HG03045 (cell line): ENCODE results near the gene NPC2.
A peak's percentile ranks its signal among the peaks of the same experiment; 100 is the strongest.

Experiments
- ATAC-seq: cut with Tn5 transposase; IDR thresholded peaks from one replicate; pipeline ENCODE4 v1.9.1; 2021; ENCODE audit warnings: mild to moderate bottlenecking, moderate library complexity; ENCODE audit not compliant: unreplicated experiment

Gene NPC2

DNA sequence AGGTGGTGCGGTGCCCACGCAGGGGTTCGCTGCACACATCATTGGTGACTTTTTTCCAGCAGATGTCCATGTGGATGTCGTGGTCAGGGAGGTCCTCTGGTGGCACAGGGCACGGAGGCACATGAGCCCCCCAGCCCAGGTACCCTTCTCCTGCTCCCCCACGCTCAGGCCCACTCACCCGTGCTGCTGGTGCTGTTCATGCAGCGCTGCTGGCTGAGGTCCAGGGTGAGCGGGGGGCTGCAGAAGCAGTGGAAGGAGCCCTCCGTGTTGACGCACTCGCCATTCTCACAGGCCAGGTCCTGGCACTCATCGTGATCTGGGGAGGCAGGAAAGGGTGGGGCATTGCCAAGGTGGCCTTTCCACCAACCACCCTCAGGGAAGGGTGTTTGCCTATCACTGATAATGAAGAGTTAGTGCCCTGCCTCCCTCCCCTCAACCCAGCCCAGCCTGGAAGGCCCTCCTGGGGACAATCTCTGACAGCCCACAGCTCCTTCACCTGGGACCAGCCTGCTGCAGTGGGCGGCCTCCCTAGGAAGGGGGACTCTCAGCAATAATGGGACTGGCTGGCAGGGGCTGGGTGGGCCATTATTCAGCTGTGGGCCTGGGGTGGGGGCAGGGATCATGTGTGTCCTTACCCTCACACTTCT lies 10.3 kb upstream of the NPC2 start:
- no peak for ATAC-seq

DNA sequence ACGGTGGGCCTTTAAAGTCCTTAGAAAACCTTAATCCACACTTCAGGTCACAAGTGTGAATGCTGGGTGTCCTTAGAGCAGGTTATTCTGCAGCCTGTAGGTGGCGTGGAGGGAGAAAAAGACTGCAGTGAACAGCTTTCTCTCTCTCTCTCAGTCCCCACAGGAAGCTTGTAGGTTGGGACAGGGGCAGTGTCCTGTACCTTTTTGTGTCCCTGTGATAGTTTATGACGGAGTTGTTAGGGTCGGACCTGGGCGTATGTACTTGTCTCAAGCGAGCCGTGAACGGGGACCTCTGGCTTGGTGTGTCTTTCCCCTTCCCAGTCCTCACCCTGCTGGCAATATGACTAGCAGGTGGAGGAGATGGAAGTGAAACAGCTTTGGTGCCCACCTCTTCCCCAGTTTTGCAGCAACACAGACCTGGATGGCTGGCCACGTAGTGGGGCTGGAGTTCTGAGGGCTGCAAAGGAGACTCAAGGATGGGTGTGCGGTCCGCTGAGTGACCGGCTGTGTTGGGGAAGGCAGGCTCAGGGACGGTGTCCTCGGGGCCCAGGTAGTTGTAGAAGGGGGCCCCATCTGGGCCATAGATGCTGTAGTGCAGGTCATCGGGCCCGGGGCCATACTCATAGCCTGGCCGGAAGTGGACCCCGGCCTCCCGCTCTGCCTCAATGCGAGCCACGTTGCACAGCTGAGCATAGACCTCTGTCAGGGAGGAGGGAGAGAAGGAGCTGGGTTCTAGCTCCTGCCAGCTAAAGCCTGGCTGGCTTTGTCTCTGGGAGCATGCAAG lies 9.3 kb upstream of the NPC2 start:
- ATAC-seq: no peak

DNA sequence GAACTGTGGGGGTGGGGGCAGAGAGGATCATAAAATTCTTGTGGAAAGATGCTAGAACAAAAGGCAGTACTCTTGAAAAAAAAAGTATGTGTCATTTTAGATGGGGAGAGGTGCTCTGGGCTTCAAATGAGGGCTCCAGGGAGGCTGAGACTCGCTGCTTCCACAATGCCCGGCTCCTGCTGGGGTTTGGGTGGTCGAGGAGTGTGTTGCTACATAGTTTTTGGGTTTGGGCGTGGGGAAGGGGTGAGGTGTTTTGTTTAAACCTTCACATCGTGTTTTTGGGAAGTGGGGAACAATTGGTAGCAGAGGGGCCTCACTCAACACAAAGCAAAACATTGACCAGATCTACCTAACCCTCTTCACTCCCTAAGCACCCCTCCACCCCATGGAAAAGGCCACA lies 8.6 kb upstream of the NPC2 start:
- ATAC-seq: no peak

DNA sequence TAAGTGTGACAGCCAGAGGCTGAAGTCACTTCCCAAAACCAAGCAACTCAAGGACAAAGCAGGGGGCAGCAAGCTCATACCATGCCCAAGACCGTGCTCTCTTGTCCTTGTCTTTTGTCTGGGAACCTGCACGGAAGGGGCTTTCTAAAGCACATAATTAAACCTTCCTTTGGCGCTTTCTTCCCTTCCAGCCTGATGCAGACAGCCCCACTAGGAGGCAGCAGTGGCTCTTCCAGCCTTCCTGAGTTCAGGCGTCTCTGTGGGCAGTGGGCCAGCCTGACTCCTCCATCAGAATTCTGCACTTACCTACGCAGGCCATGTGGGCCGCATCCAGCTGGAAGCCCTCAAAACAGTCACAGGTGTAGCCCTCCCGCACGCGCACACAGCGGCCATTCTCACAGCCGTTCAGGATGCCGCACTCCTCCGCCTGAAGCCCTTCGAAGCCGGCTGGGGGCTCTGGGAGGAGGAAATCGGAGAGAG lies 8.1 kb upstream of the NPC2 start:
- no peak for ATAC-seq

DNA sequence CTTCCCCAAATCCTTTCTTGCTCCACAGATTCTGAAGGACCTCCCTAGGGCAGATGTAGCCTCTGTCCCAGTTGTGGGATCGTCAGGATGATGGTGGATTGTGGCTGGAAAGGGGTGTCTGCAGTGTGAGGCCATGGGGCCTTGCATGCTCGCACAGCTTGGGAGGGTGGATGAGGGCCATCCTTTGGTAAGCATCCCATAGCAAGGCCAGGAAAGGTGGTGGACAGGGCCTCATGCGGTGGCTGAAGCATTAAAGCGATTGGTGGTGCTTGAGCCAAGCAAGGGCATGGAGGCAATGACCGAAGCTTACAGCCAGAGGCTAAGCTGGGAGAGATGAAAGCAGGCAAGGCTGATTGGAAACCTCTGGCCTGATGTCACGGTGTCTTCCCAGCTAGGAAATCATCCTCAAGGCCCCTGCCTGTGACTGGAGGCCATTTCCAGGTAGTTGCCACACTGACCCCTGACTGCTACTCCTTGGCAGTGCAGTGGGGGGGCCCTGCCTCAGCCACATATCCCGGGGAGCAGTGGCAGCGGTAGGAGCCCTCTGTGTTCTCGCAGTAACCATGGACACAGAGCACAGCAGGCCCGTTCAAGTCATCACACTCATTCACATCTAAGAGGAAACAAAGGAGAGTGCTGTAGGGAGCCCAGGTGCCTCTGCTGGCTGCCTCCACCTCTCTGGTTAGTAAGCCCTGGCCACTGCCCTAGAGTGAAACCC lies 7.5 kb upstream of the NPC2 start:
- ATAC-seq: no peak

DNA sequence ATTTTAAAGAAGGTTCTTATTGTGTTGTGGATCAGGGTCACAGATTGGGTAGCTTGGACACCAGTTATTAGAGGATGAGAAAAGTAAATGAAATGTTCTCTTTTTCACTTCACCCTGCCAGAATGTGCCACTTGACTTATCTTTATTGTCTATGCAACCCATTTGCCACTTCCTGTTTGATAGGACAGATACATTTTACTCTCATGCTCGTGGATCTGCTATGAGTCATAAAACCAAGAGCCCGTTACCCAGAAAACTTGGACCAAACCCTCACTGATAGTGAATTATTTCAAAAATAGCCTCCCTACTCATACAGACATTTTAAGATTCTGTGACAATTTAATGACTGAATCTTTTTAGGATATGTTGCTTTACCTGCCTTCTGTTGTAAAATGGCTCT lies 2.3 kb upstream of the NPC2 start:
- no peak for ATAC-seq

DNA sequence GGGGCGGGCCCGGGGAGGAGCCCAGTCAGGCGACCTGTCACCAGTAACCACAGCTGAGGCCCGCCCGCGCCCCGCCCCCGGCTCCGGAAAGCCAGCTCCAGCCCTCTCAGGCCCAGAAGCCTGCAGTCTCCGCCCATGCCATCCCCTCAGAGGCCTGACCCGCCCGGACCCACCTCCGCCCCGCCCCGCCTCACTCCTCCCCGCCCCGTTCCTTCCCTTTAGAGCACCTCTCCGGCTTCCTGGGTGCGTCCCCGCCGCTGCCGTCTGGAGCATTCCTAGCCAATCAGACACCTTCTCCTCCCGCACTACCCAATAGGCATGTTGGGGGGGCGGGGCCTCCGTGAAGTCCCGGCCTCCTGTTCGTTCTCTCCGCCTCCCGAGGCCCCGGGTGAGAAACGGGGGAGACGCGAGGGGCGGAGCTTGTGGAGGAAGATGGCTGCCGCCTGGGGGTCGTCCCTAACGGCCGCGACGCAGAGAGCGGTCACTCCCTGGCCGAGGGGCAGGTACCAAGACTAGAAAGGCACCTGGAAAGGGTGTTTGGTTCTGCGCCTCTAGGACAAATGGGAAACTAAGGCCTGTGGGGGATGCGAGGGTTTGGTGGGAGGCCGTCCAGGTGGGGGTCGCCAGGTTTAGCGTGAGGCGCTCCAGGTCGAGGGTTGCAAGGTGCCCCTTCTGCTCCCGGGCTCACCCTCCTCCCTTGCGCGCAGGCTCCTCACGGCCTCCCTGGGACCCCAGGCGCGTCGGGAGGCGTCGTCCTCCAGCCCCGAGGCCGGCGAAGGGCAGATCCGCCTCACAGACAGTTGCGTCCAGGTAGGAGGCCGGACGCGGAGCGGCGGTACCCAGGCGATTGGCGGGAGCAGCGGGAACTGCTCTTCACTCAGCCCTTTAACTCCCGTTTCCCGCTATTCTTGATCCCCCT lies 497 bp upstream of the NPC2 start, which contains the start of gene ISCA2:
Gene ISCA2, plus strand, starts transcription at position 423 of the 919 bp plus-strand sequence. Its CDS starts 10 bp downstream, at position 433.
- ATAC-seq: peak; percentile 89

DNA sequence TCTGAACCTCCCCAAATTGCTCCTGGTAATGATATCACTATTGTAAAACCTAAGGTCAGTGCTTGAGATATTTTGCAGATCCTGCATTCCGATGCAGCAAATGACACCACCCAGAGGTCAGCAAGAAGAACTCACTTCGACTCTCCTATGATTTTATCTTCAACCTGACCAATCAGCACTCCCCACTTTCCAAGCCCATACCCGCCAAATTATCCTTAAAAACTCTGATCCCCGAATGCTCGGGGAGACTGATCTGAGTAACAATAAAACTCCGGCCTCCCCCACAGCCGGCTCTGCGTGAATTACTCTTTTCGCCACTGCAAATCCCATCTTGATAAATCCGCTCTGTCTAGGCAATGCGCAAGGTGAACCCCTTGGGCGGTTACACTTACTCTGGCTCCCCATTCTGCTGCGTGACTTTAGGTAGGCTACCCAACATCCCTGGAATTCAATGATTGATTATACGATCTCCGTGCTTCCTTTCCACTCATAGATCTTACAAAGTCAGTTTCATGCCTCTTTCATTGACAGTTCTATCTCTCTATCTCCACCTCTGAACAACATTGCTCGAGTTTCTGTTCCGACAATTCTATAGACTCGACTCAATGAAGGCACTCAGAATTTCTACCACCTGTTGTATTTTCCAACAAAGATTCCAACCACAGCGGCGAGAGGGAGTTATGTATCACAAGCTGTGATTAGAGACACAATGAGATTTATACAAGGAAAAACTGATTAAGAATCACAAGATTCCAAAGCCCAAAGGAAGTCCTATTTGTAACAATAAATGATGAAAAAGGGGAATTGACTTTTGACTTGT lies 939 bp downstream of the NPC2 start:
- no peak for ATAC-seq

DNA sequence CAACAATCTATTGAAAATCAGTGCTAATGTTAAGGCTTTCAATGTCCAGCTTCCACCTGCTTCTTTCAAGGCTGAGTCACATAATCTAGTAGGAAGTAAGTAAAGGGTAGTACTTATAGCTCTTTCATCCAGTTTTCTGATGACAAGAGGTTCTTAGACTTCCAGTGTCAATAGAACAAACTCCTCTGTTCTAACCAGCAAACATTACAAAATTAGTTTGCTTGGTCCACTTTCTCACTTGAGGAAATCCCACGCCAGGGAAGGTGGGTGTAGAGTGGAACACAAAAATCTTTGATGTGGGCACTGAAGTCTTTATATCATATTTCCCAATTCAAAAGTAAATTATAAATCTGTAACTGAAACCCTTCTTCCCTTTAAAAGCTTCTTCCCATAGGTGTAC lies 2.6 kb downstream of the NPC2 start:
- ATAC-seq: no peak

DNA sequence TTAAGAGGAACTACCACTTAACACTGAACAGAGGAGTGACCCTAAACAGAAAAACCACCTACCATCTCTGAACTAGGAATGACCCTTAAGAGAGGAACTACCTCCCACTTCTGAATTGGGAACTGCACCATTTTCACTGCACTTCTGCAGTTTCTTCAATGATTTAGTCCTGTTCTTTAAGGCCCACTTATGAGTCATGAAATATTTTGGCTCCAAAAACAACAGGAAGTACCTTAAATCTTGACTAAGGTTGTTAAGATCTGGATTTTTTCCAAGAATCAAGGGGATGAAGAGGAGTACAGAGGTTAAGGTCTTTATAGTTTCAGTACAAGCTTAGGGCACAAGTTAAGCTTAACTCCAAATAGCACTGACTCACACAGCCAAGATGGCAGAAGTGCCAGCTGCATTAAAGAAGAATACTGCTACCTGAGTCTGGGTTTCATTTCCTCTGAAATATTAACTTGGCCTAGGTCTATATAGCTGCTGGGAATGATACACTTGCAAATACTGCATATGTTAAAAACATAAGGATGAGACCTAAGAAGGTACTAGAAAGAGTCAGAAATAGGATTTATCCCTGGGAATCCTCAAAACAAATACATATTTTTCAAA lies 4.2 kb downstream of the NPC2 start:
- ATAC-seq: no peak

DNA sequence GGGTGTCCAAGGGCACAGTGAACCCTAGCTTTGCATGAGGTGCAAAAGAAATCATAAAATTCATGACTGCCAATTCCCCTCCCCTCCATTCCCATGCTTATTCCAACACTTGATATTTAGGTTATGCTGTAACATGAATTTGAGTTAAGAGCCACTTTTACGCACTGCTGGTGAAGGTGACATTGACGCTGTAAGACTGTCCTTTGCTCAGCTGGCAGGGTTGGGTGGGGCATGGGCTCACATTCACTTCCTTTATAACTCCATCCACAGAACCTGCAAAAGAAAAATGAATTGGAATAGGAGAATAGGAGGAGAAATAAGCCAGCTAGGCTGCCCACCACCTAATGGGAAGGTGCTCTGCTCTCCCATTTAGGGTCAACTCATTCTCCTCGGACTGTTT lies 6.9 kb downstream of the NPC2 start:
- no peak for ATAC-seq

DNA sequence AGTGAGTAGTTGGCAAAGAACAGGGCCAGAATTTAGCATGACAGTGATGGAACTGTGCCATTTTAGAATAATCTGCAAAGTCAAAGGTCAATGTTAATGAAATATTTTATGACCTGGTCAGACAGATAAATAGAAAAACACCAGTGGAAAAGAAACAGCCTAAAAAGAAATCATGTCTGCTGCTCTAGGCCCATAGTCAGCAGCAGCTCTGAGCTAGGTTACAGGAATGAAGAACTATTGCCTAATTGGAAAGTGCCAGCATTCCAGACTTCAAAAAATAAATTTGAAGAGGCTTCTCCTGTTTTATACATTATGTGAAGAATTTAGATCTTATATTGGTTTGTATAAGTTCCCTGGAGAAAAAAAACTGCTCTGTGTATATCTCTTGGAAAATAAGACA lies 9.8 kb downstream of the NPC2 start:
- no peak for ATAC-seq

DNA sequence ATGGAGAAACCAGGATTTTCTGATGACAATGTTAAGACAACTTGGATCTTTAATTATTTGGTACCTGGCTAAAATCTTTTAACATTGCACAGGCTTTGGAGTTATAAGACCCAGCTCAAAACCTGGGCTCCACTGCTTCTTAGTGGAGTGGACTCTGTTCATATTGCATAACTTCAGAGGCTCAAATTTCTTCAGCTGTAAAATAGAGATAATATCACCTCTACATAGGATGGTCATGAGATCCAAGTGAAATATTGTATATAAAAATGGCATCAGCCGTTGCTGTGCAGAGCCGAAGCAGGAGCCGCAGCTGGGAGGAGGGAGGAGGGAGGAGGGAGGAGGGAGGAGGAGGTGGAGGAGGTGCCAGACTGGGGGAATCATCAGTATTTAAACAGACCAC lies 10.5 kb downstream of the NPC2 start:
- no peak for ATAC-seq

DNA sequence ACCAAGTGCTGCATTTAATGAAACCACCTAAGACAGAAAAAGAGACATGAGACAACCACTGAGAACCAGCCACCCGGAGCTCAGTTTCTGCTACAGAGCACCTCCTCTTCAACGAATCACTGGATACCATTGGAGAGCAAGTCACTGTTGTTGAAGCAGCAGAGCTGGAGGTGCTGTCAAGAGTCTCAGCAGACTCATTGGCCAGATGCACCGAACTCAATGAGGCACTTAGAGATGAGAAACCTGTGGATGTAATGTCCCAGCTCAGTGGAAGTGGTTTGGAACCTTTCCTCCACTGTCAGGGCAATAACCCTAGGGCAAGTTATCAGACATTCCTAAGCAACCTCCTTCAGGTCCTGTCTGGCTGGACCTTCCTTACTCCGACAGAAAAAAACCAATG lies 13.1 kb downstream of the NPC2 start:
- no peak for ATAC-seq

DNA sequence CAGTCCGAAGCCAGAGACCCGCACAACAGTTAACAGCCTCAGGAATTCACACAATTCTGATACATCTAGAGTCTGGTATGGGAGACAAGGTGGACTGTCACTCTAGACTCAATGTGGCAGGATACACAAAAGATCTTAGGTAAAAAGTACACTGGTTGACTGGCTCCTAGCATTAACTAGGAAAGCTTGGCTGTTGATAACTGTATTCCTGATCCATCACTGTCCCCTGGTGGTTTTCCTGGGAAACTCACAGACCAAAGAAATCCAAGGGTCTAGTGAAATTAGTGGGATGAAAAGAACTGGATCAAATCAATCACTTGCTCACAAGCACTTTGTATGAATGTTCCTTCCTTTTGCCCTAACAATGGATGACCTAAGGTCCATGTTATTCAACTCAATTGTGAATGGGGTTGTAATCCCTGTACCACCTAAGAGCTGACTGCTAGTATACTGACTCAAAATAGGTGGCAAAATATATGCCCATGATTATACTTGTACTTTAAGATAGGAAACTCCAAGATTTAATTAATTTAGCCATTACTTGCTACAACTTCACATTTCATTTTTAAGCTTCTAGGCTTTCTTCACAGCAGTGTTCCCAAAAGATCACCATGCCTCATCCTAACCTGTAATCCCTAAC lies 14.0 kb downstream of the NPC2 start:
- ATAC-seq: no peak

DNA sequence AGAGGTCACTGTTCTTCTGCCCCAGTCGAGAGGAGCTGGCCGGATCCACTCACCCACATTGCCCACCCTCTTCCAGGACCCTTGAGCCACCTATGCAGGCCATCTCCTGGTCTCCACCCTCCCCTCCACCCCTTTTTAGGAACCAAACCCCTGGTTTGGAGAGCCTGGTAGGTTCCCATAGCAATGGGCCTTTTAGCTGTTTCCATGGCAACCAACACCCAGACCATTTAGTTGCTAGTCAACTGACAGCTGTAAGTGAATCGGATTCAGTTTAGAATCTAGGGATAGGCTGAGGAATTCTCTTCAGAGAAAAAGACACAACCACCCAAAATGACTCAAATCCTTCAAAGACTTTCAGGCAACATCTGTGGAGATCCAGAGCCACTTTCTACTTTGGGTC lies 16.5 kb downstream of the NPC2 start:
- no peak for ATAC-seq

DNA sequence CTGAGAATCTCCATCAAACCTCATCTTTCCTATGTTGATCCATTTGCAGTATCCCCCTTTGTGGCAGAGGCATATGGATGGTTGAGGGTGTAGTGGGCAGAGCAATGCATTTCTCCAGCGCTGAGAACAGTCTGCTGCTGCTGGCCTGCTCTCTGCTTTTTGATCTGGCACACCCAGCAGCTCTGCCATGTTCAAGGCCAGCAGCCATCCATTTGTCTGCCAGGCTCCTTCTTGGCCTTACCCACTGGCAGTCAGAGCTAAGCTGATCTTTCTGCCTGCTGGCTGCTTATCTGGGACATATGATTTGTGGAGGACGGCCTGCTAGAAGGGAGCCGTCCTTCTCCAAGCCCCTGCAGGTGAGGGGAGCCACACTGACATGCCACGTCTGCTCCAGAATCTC lies 17.0 kb downstream of the NPC2 start:
- no peak for ATAC-seq

DNA sequence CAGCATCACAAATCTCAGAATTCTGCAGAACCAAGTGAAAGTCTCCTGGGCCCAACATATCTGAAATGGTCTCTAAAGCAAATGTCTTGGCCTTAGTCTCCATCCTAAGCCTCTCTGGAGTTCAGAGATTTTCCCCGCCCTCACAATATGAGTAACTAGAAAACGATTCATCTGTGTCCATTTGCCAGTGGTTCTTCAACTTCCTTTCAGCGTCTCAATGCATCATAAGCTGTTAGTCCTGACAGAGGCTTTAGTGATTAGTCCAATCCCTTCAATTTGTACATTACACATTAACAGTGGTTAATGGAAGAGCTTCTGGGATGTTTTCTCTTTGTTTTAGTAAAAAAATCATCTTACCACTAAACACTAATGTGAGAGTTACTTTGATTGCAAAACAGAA lies 17.4 kb downstream of the NPC2 start:
- no peak for ATAC-seq

DNA sequence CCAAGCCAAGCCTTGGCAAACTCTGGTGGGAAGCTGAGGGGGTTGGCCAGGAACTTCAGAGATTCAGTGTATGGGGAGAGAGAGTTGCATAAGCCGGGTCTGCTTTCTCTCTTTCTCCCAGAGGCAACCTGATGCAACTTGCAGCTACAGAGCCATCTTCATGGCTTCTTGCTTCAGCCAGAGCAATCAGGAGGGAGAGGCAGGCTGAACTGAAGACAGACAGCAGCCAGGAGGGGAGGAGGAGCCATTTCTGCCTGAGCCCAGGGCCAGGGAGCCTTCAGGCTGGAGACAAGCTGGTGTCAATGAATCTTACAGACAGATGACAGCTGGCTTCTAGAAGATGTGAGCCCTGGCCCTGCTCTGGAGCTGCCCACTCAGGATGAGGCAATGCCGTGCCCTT lies 18.7 kb downstream of the NPC2 start:
- no peak for ATAC-seq
